Smooth muscle cell (in vitro differentiated cells): ENCODE measurements around the gene EIF4E1B. TPM values are rescaled to one million over a fixed set of nuclear protein-coding genes. Genes with fewer than 3 reads are reported as not detected.

Experiments used
- DNase-seq: peaks from one replicate; lab custom pipeline; 2025; ENCODE audit not compliant: unreplicated experiment; lab: John Stamatoyannopoulos, UW
- H2AFZ ChIP-seq: fragments of 200-600 bp; sonication (generic); 2 replicates; pipeline ENCODE4 v1.6.0; 2016; ENCODE audit warnings: antibody characterized with exemption, low read depth, mild to moderate bottlenecking
- H3F3A ChIP-seq: fragments of 200-600 bp; sonication (generic); 2 replicates; pipeline ENCODE4 v1.6.0; 2017; ENCODE audit warnings: antibody characterized with exemption, low read depth
- H3K27ac ChIP-seq: fragments of 200-600 bp; sonication (generic); 2 replicates; pipeline ENCODE4 v1.5.1; 2016; ENCODE audit warnings: low read depth, mild to moderate bottlenecking
- H3K27me3 ChIP-seq: fragments of 200-600 bp; sonication (generic); 2 replicates; pipeline ENCODE4 v1.6.1; 2016; ENCODE audit warnings: low read depth, mild to moderate bottlenecking
- H3K36me3 ChIP-seq: fragments of 200-600 bp; sonication (generic); 2 replicates; pipeline ENCODE4 v1.5.1; 2016; ENCODE audit warnings: low read depth
- H3K4me1 ChIP-seq: fragments of 200-600 bp; sonication (generic); 2 replicates; pipeline ENCODE4 v1.5.1; 2016; ENCODE audit warnings: low read depth
- H3K4me2 ChIP-seq: fragments of 200-600 bp; sonication (generic); 2 replicates; pipeline ENCODE4 v1.6.0; 2016; ENCODE audit warnings: mild to moderate bottlenecking
- H3K4me3 ChIP-seq: fragments of 200-600 bp; sonication (generic); 2 replicates; pipeline ENCODE4 v1.5.1; 2016; ENCODE audit warnings: mild to moderate bottlenecking
- H3K79me2 ChIP-seq: fragments of 200-600 bp; sonication (generic); 2 replicates; pipeline ENCODE4 v1.6.0; 2016; ENCODE audit warnings: low read depth, mild to moderate bottlenecking
- H3K9ac ChIP-seq: fragments of 200-600 bp; sonication (generic); 2 replicates; pipeline ENCODE4 v1.6.0; 2016; ENCODE audit warnings: low read depth
- H3K9me3 ChIP-seq: fragments of 200-600 bp; sonication (generic); replicated peaks from 2 replicates; pipeline ENCODE4 v1.5.1; 2016; ENCODE audit warnings: low read depth
- H4K20me1 ChIP-seq: fragments of 200-600 bp; sonication (generic); 2 replicates; pipeline ENCODE4 v1.6.0; 2016; ENCODE audit warnings: low read depth
- WGBS: methylation state at CpG from one replicate; pipeline ENCODE4 v1.1.7; 2016; ENCODE audit warnings: low lambda C conversion rate; 5-methylcytosine and 5-hydroxymethylcytosine counted together
- polyA plus RNA-seq: library from polyadenylated mRNA; unstranded; fragments of >200 nt; fragmentation: Nextera tagmentation; extraction: Ambion mirVana; gene quantifications from 2 replicates; pipeline ENCODE4 v1.2.1, GENCODE V29; 2016
- total RNA-seq: library from RNA; depleted of rRNA; stranded (reverse); fragments of >200 nt; gene quantifications from 2 replicates; pipeline ENCODE4 v1.2.3, GENCODE V29; 2014
- TF ChIP-seq, protein P1 (sequence below): fragments of 200-600 bp; sonication (generic); IDR thresholded peaks from 2 replicates; pipeline ENCODE4 v1.5.1; 2017; ENCODE audit warnings: borderline replicate concordance, mild to moderate bottlenecking, antibody characterized with exemption; ENCODE audit not compliant: insufficient read depth, poor library complexity, severe bottlenecking

The EIF4E1B gene
- total and polyA plus RNA-seq, 2 experiments from 2014 or later = not detected

GRCh38 chr5:176673651-176674583 is 43.4 kb downstream of the EIF4E1B start:
- DNase-seq = no peak
- Histone ChIP-seq H3K36me3 (no peaks in the 10 kb centered on the region), H3K27me3 (peaks cover 12% of the 10 kb centered on the region), H4K20me1 (no peaks in the 10 kb centered on the region), H2AFZ (no peak overlapping the region), H3K27ac (no peak overlapping the region), H3K4me3 (no peak overlapping the region), H3F3A (no peaks in the 10 kb centered on the region), H3K9ac (no peak overlapping the region), H3K4me2 (no peak overlapping the region), H3K9me3 (no peaks in the 10 kb centered on the region), H3K79me2 (no peaks in the 10 kb centered on the region), H3K4me1 (no peaks in the 10 kb centered on the region)
- TF ChIP-seq, protein P1, sequence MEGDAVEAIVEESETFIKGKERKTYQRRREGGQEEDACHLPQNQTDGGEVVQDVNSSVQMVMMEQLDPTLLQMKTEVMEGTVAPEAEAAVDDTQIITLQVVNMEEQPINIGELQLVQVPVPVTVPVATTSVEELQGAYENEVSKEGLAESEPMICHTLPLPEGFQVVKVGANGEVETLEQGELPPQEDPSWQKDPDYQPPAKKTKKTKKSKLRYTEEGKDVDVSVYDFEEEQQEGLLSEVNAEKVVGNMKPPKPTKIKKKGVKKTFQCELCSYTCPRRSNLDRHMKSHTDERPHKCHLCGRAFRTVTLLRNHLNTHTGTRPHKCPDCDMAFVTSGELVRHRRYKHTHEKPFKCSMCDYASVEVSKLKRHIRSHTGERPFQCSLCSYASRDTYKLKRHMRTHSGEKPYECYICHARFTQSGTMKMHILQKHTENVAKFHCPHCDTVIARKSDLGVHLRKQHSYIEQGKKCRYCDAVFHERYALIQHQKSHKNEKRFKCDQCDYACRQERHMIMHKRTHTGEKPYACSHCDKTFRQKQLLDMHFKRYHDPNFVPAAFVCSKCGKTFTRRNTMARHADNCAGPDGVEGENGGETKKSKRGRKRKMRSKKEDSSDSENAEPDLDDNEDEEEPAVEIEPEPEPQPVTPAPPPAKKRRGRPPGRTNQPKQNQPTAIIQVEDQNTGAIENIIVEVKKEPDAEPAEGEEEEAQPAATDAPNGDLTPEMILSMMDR = no peak
- 92% methylated on average over 18 of the region's 18 CpGs for WGBS

GRCh38 chr5:176674799-176675198 is 44.3 kb downstream of the EIF4E1B start:
- DNase-seq = no peak
- WGBS = 89% methylated on average over 17 of the region's 17 CpGs
- TF ChIP-seq, protein P1 = no peak
- H3K4me2 ChIP-seq = no peak overlapping the region
- no peaks in the 10 kb centered on the region for H3K4me1 ChIP-seq
- no peak overlapping the region for H3K4me3 ChIP-seq
- H3K9ac ChIP-seq = no peak overlapping the region
- H2AFZ ChIP-seq = no peak overlapping the region
- H3F3A ChIP-seq = no peaks in the 10 kb centered on the region
- no peaks in the 10 kb centered on the region for H3K36me3 ChIP-seq
- peaks cover 6% of the 10 kb centered on the region for H3K27me3 ChIP-seq
- no peaks in the 10 kb centered on the region for H3K79me2 ChIP-seq
- H3K9me3 ChIP-seq = no peaks in the 10 kb centered on the region
- H4K20me1 ChIP-seq = no peaks in the 10 kb centered on the region
- no peak overlapping the region for H3K27ac ChIP-seq

GRCh38 chr5:176675676-176676360 is 45.3 kb downstream of the EIF4E1B start:
- no peak for DNase-seq
- Histone ChIP-seq H3K36me3 (no peaks in the 10 kb centered on the region), H4K20me1 (no peaks in the 10 kb centered on the region), H2AFZ (no peak overlapping the region), H3K4me1 (no peaks in the 10 kb centered on the region), H3K9me3 (no peaks in the 10 kb centered on the region), H3K79me2 (no peaks in the 10 kb centered on the region), H3K4me3 (no peak overlapping the region), H3F3A (no peaks in the 10 kb centered on the region), H3K27me3 (peaks cover 17% of the 10 kb centered on the region), H3K27ac (no peak overlapping the region), H3K4me2 (no peak overlapping the region), H3K9ac (no peak overlapping the region)
- TF ChIP-seq, protein P1 = peak; percentile 68
- 63% methylated on average over 19 of the region's 19 CpGs for WGBS
